ENCODE data around the gene KCNJ13. TPM values are rescaled to one million over a fixed set of nuclear protein-coding genes. Genes with fewer than 3 reads are reported as not detected.

Gene KCNJ13
- total RNA-seq, 1 experiment from 2014 or later, result not detected

DNA sequence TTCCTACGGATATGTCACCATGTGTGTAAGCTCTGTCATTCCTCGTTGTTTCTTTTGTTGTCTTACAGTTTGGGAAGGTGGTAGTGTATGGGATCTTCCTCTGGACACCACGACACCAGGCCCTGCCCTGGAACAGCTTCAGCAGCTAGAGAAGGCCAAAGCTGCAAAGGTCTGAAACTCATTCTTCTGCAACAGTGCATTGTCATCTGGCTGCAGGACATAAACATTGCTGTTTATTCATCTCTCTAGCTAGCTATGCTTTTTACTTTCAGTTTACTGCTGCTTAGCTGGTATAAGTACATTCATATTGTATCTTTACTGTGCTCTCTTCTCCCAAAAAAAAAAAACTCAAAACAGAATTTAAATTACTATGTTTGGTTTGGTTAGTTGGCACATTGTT lies 39.2 kb upstream of the KCNJ13 start:
- no TSS peak for BruUV-seq (replicated peaks)
- no peak overlapping the region for H3K27ac ChIP-seq (ENCODE audit: low read depth, low read length, poor library complexity, severe bottlenecking)
- H3K9me3 ChIP-seq (ENCODE audit: low read depth, low read length, poor library complexity, severe bottlenecking), result no peaks in the 10 kb centered on the region
- TF ChIP-seq, protein P1, sequence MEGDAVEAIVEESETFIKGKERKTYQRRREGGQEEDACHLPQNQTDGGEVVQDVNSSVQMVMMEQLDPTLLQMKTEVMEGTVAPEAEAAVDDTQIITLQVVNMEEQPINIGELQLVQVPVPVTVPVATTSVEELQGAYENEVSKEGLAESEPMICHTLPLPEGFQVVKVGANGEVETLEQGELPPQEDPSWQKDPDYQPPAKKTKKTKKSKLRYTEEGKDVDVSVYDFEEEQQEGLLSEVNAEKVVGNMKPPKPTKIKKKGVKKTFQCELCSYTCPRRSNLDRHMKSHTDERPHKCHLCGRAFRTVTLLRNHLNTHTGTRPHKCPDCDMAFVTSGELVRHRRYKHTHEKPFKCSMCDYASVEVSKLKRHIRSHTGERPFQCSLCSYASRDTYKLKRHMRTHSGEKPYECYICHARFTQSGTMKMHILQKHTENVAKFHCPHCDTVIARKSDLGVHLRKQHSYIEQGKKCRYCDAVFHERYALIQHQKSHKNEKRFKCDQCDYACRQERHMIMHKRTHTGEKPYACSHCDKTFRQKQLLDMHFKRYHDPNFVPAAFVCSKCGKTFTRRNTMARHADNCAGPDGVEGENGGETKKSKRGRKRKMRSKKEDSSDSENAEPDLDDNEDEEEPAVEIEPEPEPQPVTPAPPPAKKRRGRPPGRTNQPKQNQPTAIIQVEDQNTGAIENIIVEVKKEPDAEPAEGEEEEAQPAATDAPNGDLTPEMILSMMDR (conservative IDR thresholded peaks at IDR 0.05; ENCODE audit: low read depth, low read length), result no peak
- TF ChIP-seq EZH2 (IDR thresholded peaks at IDR 0.05; ENCODE audit: borderline replicate concordance, low read depth, low read length, poor library complexity, severe bottlenecking), result no peak
- DNase-seq (ENCODE audit: low spot score), result no peak
- intact Hi-C loops (cut with micrococcal nuclease; ENCODE audit: unreplicated experiment), result no loop called here
- ChIA-PET CTCF (no interaction called here), POLR2A (ENCODE audit: low non-redundant PET) (no interaction called here)
- H3K4me3 ChIP-seq (ENCODE audit: low read depth, low read length, poor library complexity, severe bottlenecking), result no peak overlapping the region
- H3K4me1 ChIP-seq (ENCODE audit: insufficient read depth, low read length, poor library complexity, severe bottlenecking), result no peaks in the 10 kb centered on the region
- H3K27me3 ChIP-seq (replicated peaks; ENCODE audit: insufficient read depth, low read depth, low read length, poor library complexity), result no peaks in the 10 kb centered on the region
- peaks cover 75% of the 10 kb centered on the region for H3K36me3 ChIP-seq (ENCODE audit: insufficient read depth, low read length, poor library complexity, severe bottlenecking)

DNA sequence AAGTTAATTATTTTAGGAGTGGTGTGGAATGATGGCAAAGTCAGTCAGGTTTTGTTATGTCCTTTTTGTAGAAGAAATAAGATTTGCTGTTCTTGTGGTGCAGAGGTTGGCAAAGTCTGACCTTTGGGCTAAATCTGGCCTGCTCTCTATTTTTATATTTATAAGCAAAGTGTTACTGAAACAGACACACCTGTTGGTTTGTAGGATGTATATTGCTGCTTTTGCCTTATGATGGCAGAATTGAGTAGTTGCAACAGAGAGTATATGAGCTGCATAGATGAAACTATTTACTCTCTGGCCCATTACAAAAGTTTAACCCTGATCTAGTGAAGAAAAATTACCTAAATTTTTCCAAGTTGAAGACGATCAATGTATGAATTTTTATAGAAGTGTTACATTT lies 34.1 kb upstream of the KCNJ13 start:
- Histone ChIP-seq H3K9me3 (ENCODE audit: low read depth, low read length, poor library complexity, severe bottlenecking) (no peaks in the 10 kb centered on the region), H3K27ac (ENCODE audit: low read depth, low read length, poor library complexity, severe bottlenecking) (no peak overlapping the region), H3K4me3 (ENCODE audit: low read depth, low read length, poor library complexity, severe bottlenecking) (no peak overlapping the region), H3K4me1 (ENCODE audit: insufficient read depth, low read length, poor library complexity, severe bottlenecking) (no peaks in the 10 kb centered on the region), H3K27me3 (replicated peaks; ENCODE audit: insufficient read depth, low read depth, low read length, poor library complexity) (no peaks in the 10 kb centered on the region), H3K36me3 (ENCODE audit: insufficient read depth, low read length, poor library complexity, severe bottlenecking) (peaks cover 76% of the 10 kb centered on the region)
- BruUV-seq (replicated peaks), result no TSS peak
- ChIA-PET CTCF (no interaction called here), POLR2A (ENCODE audit: low non-redundant PET) (no interaction called here)
- DNase-seq (ENCODE audit: low spot score), result no peak
- no peak for TF ChIP-seq EZH2 (IDR thresholded peaks at IDR 0.05; ENCODE audit: borderline replicate concordance, low read depth, low read length, poor library complexity, severe bottlenecking)
- TF ChIP-seq, protein P1 (conservative IDR thresholded peaks at IDR 0.05; ENCODE audit: low read depth, low read length), result no peak
- intact Hi-C loops (cut with micrococcal nuclease; ENCODE audit: unreplicated experiment), result no loop called here

DNA sequence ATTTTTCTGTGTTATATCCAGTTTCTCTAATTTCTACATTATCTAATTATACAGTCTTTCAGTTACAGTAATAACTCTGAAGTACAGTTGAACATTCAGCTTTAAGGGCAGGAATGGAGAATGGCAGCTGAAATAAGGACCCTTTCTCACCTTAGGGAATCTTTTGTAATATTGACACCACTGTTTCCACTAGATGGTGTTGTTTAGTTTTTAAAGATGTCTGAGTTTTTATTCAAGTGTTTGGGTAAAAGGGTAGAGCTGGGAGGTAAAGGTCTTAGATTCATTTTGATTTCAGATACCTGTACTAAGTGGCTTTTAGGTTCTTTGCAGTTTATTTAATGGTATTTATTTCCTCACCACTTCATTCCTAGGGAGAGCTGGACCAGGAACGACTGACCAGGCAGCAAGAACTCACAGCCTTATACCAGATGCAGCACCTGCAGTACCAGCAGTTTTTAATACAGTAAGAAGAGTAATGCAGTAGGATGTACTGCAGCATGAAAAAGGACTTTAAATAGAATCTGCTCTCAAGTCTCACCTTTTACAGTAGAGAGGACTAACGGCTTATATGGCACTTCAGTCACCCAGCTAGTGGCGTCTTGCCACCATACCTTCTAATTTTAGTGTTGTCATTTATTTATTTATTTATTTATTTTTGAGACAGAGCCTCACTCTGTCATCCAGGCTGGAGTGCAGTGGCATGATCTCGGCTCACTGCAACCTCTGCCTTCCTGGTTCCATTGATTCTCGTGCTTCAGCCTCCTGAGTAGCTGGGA lies 33.2 kb upstream of the KCNJ13 start:
- no peaks in the 10 kb centered on the region for H3K4me1 ChIP-seq (ENCODE audit: insufficient read depth, low read length, poor library complexity, severe bottlenecking)
- H3K4me3 ChIP-seq (ENCODE audit: low read depth, low read length, poor library complexity, severe bottlenecking), result no peak overlapping the region
- ChIA-PET POLR2A (ENCODE audit: low non-redundant PET) (no interaction called here), CTCF (no interaction called here)
- peaks cover 68% of the 10 kb centered on the region for H3K36me3 ChIP-seq (ENCODE audit: insufficient read depth, low read length, poor library complexity, severe bottlenecking)
- H3K27ac ChIP-seq (ENCODE audit: low read depth, low read length, poor library complexity, severe bottlenecking), result no peak overlapping the region
- no peaks in the 10 kb centered on the region for H3K27me3 ChIP-seq (replicated peaks; ENCODE audit: insufficient read depth, low read depth, low read length, poor library complexity)
- BruUV-seq (replicated peaks), result no TSS peak
- intact Hi-C loops (cut with micrococcal nuclease; ENCODE audit: unreplicated experiment), result no loop called here
- no peaks in the 10 kb centered on the region for H3K9me3 ChIP-seq (ENCODE audit: low read depth, low read length, poor library complexity, severe bottlenecking)
- no peak for DNase-seq (ENCODE audit: low spot score)
- TF ChIP-seq, protein P1 (conservative IDR thresholded peaks at IDR 0.05; ENCODE audit: low read depth, low read length), result no peak
- TF ChIP-seq EZH2 (IDR thresholded peaks at IDR 0.05; ENCODE audit: borderline replicate concordance, low read depth, low read length, poor library complexity, severe bottlenecking), result no peak
